Activated naive CD4-positive, alpha-beta T cell treated with anti-CD3 and anti-CD28 coated beads, Interleukin-2, amount 50 U/mL, for 24 hours (primary cell): ENCODE measurements around the gene SLC34A3.

Experiments used
- H3K27ac Mint-ChIP-seq: one replicate; pipeline ENCODE4 v1.8.0; 2021; ENCODE audit warnings: mild to moderate bottlenecking, mixed read lengths
- H3K27me3 Mint-ChIP-seq: one replicate; pipeline ENCODE4 v1.8.0; 2021; ENCODE audit warnings: mixed read lengths
- H3K36me3 Mint-ChIP-seq: one replicate; pipeline ENCODE4 v1.8.0; 2021; ENCODE audit warnings: mixed read lengths
- H3K4me1 Mint-ChIP-seq: one replicate; pipeline ENCODE4 v1.8.0; 2021; ENCODE audit warnings: mixed read lengths
- H3K4me3 Mint-ChIP-seq: one replicate; pipeline ENCODE4 v1.8.0; 2021; ENCODE audit warnings: mild to moderate bottlenecking, mixed read lengths
- H3K9me3 Mint-ChIP-seq: one replicate; pipeline ENCODE4 v1.8.0; 2021; ENCODE audit warnings: mixed read lengths

SLC34A3 gene

DNA sequence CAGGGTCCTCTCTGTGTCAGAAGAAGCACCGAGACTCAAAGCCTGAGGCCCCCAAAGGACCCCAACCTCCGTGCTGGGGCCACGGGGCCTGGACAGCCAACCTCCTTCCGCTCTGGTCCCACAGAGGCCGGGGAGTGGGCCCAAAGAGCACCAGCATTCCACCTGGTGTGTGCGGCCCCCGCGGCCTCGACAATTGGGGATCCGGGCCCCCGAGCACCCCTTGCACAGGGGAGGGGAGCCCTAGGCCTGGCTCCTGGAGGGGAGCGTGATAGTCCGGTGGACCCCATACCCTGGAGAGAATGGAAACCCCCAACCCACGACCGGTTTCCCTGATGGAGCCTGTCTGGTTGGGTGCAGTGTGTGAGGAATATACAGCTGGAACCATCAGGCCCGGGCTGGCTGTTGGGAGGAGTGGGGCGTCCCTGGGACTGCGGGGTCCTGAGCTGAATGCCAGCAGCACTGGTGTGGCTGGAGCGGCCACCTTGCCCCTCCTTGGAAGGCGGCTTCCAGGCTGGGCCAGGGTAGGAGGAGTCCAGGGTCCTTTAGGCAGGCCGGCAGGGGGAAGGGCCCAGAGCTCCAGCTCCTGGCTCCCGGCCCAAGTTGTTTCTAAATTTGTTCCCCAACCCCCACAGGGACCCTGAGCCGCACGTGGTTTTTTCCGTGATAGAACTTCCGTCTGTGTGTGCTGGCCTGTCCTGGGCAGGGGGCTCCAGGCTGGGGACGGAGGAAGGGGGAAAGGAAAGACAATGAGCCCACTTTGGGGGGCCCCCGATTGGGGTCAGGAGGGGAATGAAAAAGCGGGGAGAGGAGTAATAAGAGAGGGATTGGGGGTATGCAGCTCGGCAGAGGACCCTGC lies 46.0 kb downstream of the SLC34A3 start:
- H3K27ac Mint-ChIP-seq: no peak overlapping the region
- no peaks in the 10 kb centered on the region for H3K27me3 Mint-ChIP-seq
- peak overlapping the region; percentile 33 for H3K4me3 Mint-ChIP-seq
- peaks cover 7% of the 10 kb centered on the region for H3K4me1 Mint-ChIP-seq
- H3K36me3 Mint-ChIP-seq: no peaks in the 10 kb centered on the region
- no peaks in the 10 kb centered on the region for H3K9me3 Mint-ChIP-seq

DNA sequence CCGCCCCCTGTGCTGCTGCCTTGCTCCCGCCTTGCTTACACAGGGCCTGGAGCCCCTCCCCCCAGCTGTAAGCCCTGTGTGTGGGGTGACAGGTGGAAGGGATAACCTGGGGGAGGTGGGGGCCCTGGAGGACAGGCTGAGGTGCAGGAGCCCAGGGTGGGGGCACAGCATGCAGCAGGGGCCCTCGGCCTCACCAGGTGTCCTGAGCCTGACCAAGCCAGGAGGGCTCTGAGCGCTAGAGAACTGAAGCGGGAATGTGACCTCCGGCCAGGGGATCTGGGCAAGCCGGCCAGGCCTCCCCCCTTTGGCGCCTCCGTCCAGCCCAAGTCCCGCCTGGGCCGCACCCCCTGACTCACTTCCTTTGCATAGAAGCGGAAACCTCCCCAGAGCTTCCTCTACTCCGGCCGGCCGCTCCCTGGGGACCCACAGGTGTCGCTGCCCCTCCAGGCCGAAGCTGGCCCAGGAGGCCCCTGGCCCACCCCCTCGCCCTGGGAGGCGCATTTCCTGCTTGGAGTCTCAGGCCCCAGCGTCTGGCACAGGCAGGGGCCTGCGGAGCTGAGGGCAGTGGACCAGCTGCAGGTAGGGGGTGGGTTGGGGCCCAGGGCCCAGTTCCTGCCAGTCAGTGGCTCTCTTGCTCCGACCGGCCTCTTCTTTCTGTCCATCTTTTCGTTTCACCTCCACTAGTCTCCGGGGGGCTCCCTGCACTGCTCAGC lies 46.8 kb downstream of the SLC34A3 start, which contains the start of gene TOR4A:
TOR4A (plus strand) TSS at position 398 of the 713 bp plus-strand sequence. CDS start 964 bp downstream, outside the sequence.
- Mint-ChIP-seq H3K27me3 (peaks cover under 1% of the 10 kb centered on the region), H3K9me3 (no peaks in the 10 kb centered on the region), H3K27ac (no peak within 1 kb of the TSS), H3K4me3 (peak within 1 kb of the TSS; percentile 78), H3K36me3 (no peaks in the 10 kb centered on the region), H3K4me1 (peaks cover 7% of the 10 kb centered on the region)

DNA sequence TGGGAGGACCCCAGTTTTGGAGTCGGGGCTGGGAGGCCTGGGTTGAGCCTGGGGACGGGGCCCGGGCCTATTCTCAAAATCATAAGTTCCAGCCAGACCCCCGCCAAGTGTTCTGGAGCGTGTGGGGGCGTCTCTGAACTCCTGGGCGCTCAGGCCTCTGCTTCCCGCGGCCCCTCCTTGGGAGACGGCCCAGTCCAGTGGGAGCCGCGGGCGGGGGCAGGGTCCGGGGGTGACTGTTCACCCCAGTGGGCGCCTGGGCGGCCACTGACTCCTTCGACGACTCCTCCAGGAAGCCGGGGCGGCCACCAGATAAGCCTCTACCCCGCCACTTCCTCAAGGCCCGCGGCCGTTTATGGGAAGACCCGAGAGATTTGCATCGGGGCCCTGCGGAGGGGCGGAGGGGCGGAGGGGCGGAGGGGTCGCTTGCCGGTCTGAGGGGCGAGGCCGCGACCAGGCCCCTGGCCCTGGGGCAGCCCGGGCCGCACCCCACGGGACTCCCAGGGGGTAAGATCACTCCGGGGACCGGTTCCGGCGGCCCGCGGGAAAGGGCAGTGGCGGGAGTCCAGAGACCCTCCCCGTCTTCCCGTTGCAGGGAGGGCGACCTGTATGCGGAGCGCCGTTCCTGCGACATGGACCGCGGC lies 47.5 kb downstream of the SLC34A3 start:
- peak overlapping the region; percentile 78 for H3K4me3 Mint-ChIP-seq

DNA sequence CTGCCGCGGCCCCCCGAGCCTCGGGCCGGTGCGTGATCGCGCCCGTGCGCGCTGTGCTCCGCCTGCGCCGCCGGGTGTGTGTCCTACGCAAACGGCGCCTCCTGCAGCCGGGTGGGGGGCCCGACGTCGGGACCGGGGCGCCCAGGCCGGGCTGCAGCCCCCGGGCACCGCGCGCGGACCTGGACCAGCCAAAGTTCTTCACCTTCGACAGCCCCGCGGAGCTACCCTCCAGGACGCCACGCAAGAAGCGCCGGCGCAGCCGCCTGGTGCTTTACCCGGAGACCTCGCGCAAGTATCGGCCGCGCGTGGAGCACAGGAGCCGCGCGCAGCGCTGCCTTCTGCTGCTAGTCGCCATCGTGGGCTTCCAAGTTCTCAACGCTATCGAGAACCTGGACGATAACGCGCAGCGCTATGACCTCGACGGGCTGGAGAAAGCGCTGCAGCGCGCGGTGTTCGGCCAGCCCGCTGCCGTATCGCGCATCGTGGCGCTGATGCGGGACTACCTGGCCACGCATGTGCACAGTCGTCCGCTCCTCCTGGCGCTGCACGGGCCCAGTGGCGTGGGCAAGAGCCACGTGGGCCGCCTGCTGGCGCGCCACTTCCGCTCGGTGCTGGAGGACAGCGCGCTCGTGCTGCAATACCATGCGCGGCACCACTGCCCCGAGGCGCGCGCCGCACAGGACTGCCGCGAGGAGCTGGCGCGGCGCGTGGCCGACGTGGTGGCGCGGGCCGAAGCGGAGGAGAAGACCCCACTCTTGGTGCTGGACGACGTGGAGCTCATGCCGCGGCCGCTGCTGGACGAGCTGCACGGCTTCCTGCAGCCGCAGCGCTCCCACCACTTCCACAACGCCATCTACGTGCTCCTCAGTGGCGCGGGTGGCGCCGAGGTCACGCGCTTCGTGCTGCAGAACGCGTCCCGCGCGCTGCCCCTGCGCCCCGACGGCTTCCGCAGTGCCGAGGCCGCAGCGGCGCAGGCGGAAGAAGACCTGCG lies 48.3 kb downstream of the SLC34A3 start:
- no peaks in the 10 kb centered on the region for H3K36me3 Mint-ChIP-seq
- no peaks in the 10 kb centered on the region for H3K9me3 Mint-ChIP-seq
- H3K4me1 Mint-ChIP-seq: peaks cover 7% of the 10 kb centered on the region
- peaks cover 2% of the 10 kb centered on the region for H3K27me3 Mint-ChIP-seq
- no peak overlapping the region for H3K27ac Mint-ChIP-seq
- no peak overlapping the region for H3K4me3 Mint-ChIP-seq

More for the DNA sequence above, 47.5 kb downstream of the SLC34A3 start:
- Mint-ChIP-seq H3K4me1 (peaks cover 7% of the 10 kb centered on the region), H3K9me3 (no peaks in the 10 kb centered on the region), H3K27ac (no peak overlapping the region), H3K27me3 (peaks cover 2% of the 10 kb centered on the region), H3K36me3 (no peaks in the 10 kb centered on the region)

DNA sequence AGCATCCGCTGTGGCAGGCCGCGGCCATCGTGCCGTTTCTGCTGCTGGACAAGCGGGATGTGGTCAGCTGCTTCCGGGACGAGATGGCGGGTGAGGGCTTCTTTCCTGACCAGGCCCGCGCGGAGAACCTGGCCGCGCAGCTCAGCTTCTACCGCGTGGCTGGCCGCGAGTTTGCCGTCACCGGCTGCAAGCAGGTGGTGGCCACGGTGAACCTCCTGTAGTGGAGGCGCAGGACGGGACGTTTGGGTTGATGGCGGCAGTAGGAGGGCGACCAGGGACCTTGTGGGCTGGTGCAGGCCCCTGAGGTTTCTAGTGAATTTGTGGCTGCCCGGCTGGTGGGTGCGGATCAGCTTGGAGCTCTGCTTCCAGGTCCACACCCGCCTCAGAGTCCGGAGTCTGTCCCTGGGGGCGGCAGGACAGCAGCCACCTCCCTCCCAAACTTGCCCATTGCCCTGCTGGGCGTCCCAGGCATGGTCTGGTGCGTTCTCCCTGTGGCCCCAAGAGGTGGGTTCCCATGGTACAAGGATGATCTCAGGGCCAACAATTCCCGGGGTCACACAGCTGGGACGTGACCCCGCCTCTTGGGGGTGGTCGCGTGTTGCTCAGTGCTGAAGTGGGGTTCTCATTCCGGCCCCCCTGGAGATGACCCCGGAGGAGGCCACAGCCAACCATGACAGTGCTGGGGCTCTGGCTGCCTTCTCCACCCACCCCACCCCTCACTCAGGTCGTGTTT lies 49.2 kb downstream of the SLC34A3 start:
- Mint-ChIP-seq H3K4me3 (no peak overlapping the region), H3K36me3 (no peaks in the 10 kb centered on the region), H3K9me3 (no peaks in the 10 kb centered on the region), H3K27me3 (peaks cover 2% of the 10 kb centered on the region), H3K27ac (no peak overlapping the region), H3K4me1 (peaks cover 7% of the 10 kb centered on the region)

DNA sequence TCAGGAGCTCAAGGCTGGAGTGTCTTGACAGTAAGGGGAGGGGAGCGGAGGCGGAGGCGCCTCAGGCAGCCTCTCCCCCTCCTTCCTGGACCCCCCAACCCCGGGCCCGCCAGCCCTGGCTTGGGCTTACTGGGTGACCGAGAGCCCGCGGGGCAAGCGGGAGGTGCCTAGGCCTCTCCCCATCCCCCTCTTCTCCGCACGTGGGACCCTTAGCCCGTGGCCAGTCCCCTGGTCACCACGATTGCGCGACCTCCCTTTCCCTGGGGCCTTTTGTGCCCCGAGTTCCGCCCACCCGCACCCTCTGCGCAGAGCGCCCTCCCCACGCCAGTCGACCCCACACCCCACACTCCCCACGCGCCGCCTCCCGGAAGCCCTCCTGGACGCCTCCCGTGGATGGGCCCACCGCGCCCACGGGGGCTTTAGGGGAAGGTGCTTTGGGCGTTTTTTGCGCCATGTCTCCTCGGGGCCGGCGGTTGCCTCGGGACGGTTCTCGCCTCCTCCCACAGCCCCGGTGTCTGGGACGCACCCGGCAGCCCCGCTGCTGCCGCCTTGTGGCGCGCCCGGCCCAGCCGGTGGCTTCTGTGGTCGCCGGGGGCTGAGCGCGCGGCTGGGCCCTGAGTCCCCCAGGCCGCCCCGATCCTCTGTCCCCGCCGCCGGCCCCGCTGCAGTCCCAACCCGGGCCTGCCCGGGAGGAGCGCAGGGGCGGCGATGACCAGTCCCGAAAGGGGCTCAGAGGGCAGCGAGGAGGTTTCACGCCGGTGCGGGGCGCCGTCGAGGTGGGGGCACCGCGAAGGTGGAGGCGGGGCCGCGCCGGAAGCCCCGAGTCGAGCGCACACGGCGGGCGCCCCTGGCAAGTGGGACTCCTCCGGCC lies 50.0 kb downstream of the SLC34A3 start:
- H3K27me3 Mint-ChIP-seq: peaks cover 2% of the 10 kb centered on the region
- H3K4me3 Mint-ChIP-seq: no peak overlapping the region
- H3K36me3 Mint-ChIP-seq: no peaks in the 10 kb centered on the region
- no peaks in the 10 kb centered on the region for H3K9me3 Mint-ChIP-seq
- H3K4me1 Mint-ChIP-seq: peaks cover 7% of the 10 kb centered on the region
- H3K27ac Mint-ChIP-seq: no peak overlapping the region

DNA sequence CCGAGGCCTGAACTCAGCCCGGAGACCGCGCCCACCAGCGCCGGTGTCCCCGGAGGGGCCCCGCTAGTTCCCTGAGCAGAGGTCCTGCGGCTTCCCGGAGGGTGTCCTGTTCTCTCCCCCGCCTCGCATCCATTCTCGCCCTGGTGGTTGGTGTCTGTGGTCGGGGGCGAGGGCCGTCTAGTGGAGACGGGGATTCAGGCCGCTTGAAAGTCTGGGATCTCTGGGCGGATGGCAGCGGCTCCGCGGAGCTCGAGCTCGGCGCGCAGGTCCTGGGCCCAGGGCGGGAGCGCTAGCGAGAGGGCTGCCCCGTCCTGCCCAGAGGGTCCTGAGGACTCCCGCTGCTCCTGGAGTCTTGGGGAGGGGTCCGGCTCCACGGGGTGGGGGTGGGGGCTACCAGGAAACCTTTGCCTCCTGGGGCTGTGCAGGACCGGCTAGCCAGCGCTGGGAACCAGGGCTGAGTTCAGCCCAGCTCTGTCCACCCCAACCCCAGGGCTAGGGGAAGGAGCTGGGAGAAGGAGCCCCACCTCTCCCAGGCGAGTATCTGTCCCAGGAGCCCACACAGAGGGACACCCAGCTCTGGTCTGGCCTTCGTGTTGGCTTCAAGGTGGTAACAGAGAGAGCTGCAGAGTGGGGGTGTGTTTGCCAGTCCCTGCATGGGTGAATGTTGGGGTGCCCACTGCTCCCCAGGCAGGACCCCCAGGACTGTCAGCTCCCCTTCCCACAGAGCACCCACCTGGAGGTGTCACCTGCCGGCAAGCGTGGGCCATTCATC lies 50.8 kb downstream of the SLC34A3 start:
- H3K9me3 Mint-ChIP-seq: no peaks in the 10 kb centered on the region
- peaks cover 2% of the 10 kb centered on the region for H3K27me3 Mint-ChIP-seq
- peaks cover 6% of the 10 kb centered on the region for H3K4me1 Mint-ChIP-seq
- no peak overlapping the region for H3K4me3 Mint-ChIP-seq
- no peaks in the 10 kb centered on the region for H3K36me3 Mint-ChIP-seq
- H3K27ac Mint-ChIP-seq: no peak overlapping the region
